H1 (cell line): Measurements from ENCODE around the gene NGEF. TPM values are rescaled to one million over a fixed set of nuclear protein-coding genes. Genes with fewer than 3 reads are reported as not detected.

ENCODE experiments used
- CTCF ChIA-PET: fragments of 300-600 bp; sonication (Branson Sonifier 250); formaldehyde crosslinking; loops from one replicate; lab custom pipeline; 2021; ENCODE audit not compliant: partially characterized antibody; lab: Charles Lee
- POLR2A ChIA-PET: fragments of 300-600 bp; sonication (Branson Sonifier 250); formaldehyde crosslinking; loops from one replicate; lab custom pipeline; 2021; ENCODE audit warnings: inconsistent platforms; ENCODE audit not compliant: partially characterized antibody; lab: Charles Lee
- DNase-seq, 2 experiments: peaks; one replicate each; pipeline versions ENCODE4 v3.0.0 to v3.0.0-alpha.2; 2010 to 2022; ENCODE audit warnings: low spot score in 2 of 2, low read depth in 1 of 2, mixed read lengths in 1 of 2
- FAIRE-seq: peaks from 2 replicates; lab custom pipeline; 2011; peaks lifted over from hg19 to GRCh38; lab: Jason Lieb, UNC
- H2AFZ ChIP-seq: 2 replicates; pipeline ENCODE4 v1.8.1; 2012; ENCODE audit warnings: low read length, inconsistent platforms
- H2AK5ac ChIP-seq: 2 replicates; pipeline ENCODE4 v1.6.1; 2013; ENCODE audit warnings: low read depth, low read length
- H2BK120ac ChIP-seq: replicated peaks from 2 replicates; pipeline ENCODE3; 2013; ENCODE audit warnings: low read depth, low read length, inconsistent platforms
- H2BK12ac ChIP-seq: 2 replicates; pipeline ENCODE4 v1.6.1; 2013; ENCODE audit warnings: low read depth, low read length
- H2BK15ac ChIP-seq: 2 replicates; pipeline ENCODE4 v1.6.1; 2013; ENCODE audit warnings: low read length
- H2BK20ac ChIP-seq: 2 replicates; pipeline ENCODE4 v1.6.1; 2013; ENCODE audit warnings: low read length
- H2BK5ac ChIP-seq: 2 replicates; pipeline ENCODE4 v1.6.1; 2013; ENCODE audit warnings: low read depth, low read length
- H3K14ac ChIP-seq: 2 replicates; pipeline ENCODE4 v1.6.1; 2013; ENCODE audit warnings: inconsistent platforms; ENCODE audit not compliant: insufficient read length
- H3K18ac ChIP-seq: 2 replicates; pipeline ENCODE4 v1.6.1; 2013; ENCODE audit warnings: low read length; ENCODE audit errors: extremely low read depth
- H3K23ac ChIP-seq: 2 replicates; pipeline ENCODE4 v1.6.1; 2013; ENCODE audit warnings: inconsistent platforms; ENCODE audit not compliant: insufficient read length
- H3K23me2 ChIP-seq: 2 replicates; pipeline ENCODE4 v1.6.1; 2013; ENCODE audit warnings: low read depth, low read length
- H3K27ac ChIP-seq: 2 replicates; pipeline ENCODE4 v1.6.1; 2011; ENCODE audit warnings: low read depth, low read length, inconsistent platforms
- H3K27me3 ChIP-seq, 4 experiments: replicated peaks in 1 of 4; 1 replicate in 1 of 4; 2 replicates in 3 of 4; pipeline versions ENCODE4 v1.6.1 to v1.8.1; 2011 to 2013; ENCODE audit warnings: low read length in 3 of 4, mild to moderate bottlenecking in 3 of 4, inconsistent platforms in 2 of 4, mixed read lengths in 2 of 4, moderate library complexity in 1 of 4; ENCODE audit not compliant: control insufficient read depth in 3 of 4, insufficient read depth in 3 of 4; ENCODE audit errors: extremely low read depth in 1 of 4
- H3K36me3 ChIP-seq, 4 experiments: 2 replicates each; pipeline versions ENCODE4 v1.6.1 to v1.8.1; 2011 to 2013; ENCODE audit warnings: mild to moderate bottlenecking in 4 of 4, low read length in 3 of 4, moderate library complexity in 2 of 4, control low read depth in 1 of 4, inconsistent platforms in 1 of 4; ENCODE audit not compliant: insufficient read depth in 4 of 4, control insufficient read depth in 2 of 4
- H3K4ac ChIP-seq: replicated peaks from 2 replicates; pipeline ENCODE3; 2013; ENCODE audit warnings: low read length, low read depth, mixed read lengths, inconsistent platforms; ENCODE audit not compliant: insufficient read length
- H3K4me1 ChIP-seq, 4 experiments: replicated peaks in 1 of 4; 1 replicate in 1 of 4; 2 replicates in 3 of 4; pipeline versions ENCODE4 v1.6.1 to v1.8.1; 2011 to 2013; ENCODE audit warnings: low read length in 3 of 4, inconsistent platforms in 2 of 4, mixed read lengths in 1 of 4; ENCODE audit not compliant: insufficient read depth in 4 of 4, control insufficient read depth in 3 of 4
- H3K4me2 ChIP-seq, 2 experiments: 2 replicates each; pipeline versions ENCODE4 v1.6.1 to v1.8.1; 2011 to 2013; ENCODE audit warnings: low read depth in 2 of 2, low read length in 2 of 2, control low read depth in 1 of 2, inconsistent platforms in 1 of 2, mild to moderate bottlenecking in 1 of 2; ENCODE audit not compliant: insufficient read depth in 1 of 2
- H3K4me3 ChIP-seq, 4 experiments: fragments of 200-600, 300-600 bp in 1 of 4; sonication (generic), shearing (Covaris generic), sonication (Bioruptor Twin) in 1 of 4; 2 replicates each; pipeline versions ENCODE4 v1.5.1 to v1.8.1; 2011 to 2016; ENCODE audit warnings: low read length in 4 of 4, low read depth in 3 of 4, control low read depth in 2 of 4, inconsistent platforms in 2 of 4, mild to moderate bottlenecking in 2 of 4, mixed read lengths in 1 of 4, moderate library complexity in 1 of 4; ENCODE audit not compliant: insufficient read depth in 2 of 4; ENCODE audit errors: extremely low read depth in 1 of 4
- H3K56ac ChIP-seq: replicated peaks from 2 replicates; pipeline ENCODE3; 2013; ENCODE audit warnings: low read depth, mild to moderate bottlenecking, mixed read lengths, low read length, inconsistent platforms; ENCODE audit not compliant: insufficient read length
- H3K79me1 ChIP-seq: 2 replicates; pipeline ENCODE4 v1.6.1; 2013; ENCODE audit warnings: low read depth, low read length, control low read depth
- H3K79me2 ChIP-seq, 2 experiments: 2 replicates each; pipeline versions ENCODE4 v1.6.1 to v1.8.1; 2012 to 2013; ENCODE audit warnings: low read length in 2 of 2, mild to moderate bottlenecking in 2 of 2, inconsistent platforms in 1 of 2; ENCODE audit not compliant: insufficient read depth in 2 of 2, control insufficient read depth in 1 of 2
- H3K9ac ChIP-seq, 4 experiments: replicated peaks in 1 of 4; 1 replicate in 1 of 4; 2 replicates in 3 of 4; pipeline versions ENCODE4 v1.6.1 to v1.8.1; 2011 to 2013; ENCODE audit warnings: low read depth in 3 of 4, low read length in 3 of 4, control low read depth in 2 of 4, mild to moderate bottlenecking in 2 of 4, moderate library complexity in 2 of 4, inconsistent platforms in 1 of 4; ENCODE audit errors: extremely low read depth in 1 of 4
- H3K9me3 ChIP-seq, 2 experiments: 2 replicates each; pipeline versions ENCODE4 v1.6.1 to v1.8.1; 2012 to 2013; ENCODE audit warnings: mild to moderate bottlenecking in 2 of 2, moderate library complexity in 2 of 2, control low read depth in 1 of 2, inconsistent platforms in 1 of 2, low read depth in 1 of 2, low read length in 1 of 2, mixed read lengths in 1 of 2; ENCODE audit not compliant: insufficient read depth in 2 of 2
- H4K20me1 ChIP-seq, 2 experiments: replicated peaks in 1 of 2; 2 replicates each; pipeline versions ENCODE3 to v1.8.1; 2011 to 2013; ENCODE audit warnings: inconsistent platforms in 2 of 2, low read length in 2 of 2, mild to moderate bottlenecking in 1 of 2; ENCODE audit not compliant: insufficient read depth in 2 of 2, control insufficient read depth in 1 of 2
- H4K5ac ChIP-seq: 2 replicates; pipeline ENCODE4 v1.6.1; 2013; ENCODE audit warnings: low read length, low read depth, mixed read lengths, inconsistent platforms; ENCODE audit not compliant: insufficient read length
- H4K8ac ChIP-seq: 2 replicates; pipeline ENCODE4 v1.8.0; 2013; ENCODE audit warnings: mild to moderate bottlenecking, moderate library complexity, low read length, inconsistent platforms; ENCODE audit not compliant: insufficient read depth; ENCODE audit errors: extremely low read depth
- H4K91ac ChIP-seq: replicated peaks from 2 replicates; pipeline ENCODE3; 2013; ENCODE audit warnings: low read length, mixed read lengths, inconsistent platforms; ENCODE audit not compliant: insufficient read length
- ASH2L ChIP-seq: fragments of 200-600, 300-600 bp; sonication (generic); IDR thresholded peaks from one replicate; pipeline ENCODE4 v1.7.1; 2017; ENCODE audit warnings: low read length
- BRCA1 ChIP-seq: IDR thresholded peaks from 2 replicates; pipeline ENCODE4 v1.6.1; 2012; ENCODE audit warnings: low read depth, low read length, improper control_type of control experiment
- CBX8 ChIP-seq: fragments of 300-800, 300-1000 bp; sonication (generic); IDR thresholded peaks from 2 replicates; pipeline ENCODE4 v1.7.1; 2016; ENCODE audit warnings: low read depth, low read length, borderline replicate concordance
- EGR1 ChIP-seq: IDR thresholded peaks from 2 replicates; pipeline ENCODE4 v1.6.1; 2011; ENCODE audit warnings: low read depth, low read length, borderline replicate concordance
- FOSL1 ChIP-seq: IDR thresholded peaks from 2 replicates; pipeline ENCODE4 v1.6.1; 2011; ENCODE audit warnings: mild to moderate bottlenecking, low read depth, low read length, moderate library complexity; ENCODE audit not compliant: insufficient read depth
- HDAC2 ChIP-seq, 2 experiments: fragments of 300-600 bp in 1 of 2; sonication (generic) in 1 of 2; IDR thresholded peaks; 2 replicates each; pipeline ENCODE4 v1.6.1; 2011 to 2012; ENCODE audit warnings: low read depth in 2 of 2, low read length in 2 of 2, mild to moderate bottlenecking in 2 of 2, moderate library complexity in 2 of 2, borderline replicate concordance in 1 of 2, inconsistent platforms in 1 of 2
- MAX ChIP-seq: IDR thresholded peaks from 2 replicates; pipeline ENCODE4 v1.6.1; 2012; ENCODE audit warnings: inconsistent platforms
- NRF1 ChIP-seq: IDR thresholded peaks from 2 replicates; pipeline ENCODE4 v1.6.1; 2011; ENCODE audit warnings: mild to moderate bottlenecking, low read depth, low read length, improper control_type of control experiment
- POLR2AphosphoS5 ChIP-seq: IDR thresholded peaks from 2 replicates; pipeline ENCODE4 v1.6.1; 2011; ENCODE audit warnings: low read depth, low read length
- POU5F1 ChIP-seq: IDR thresholded peaks from 2 replicates; pipeline ENCODE4 v1.6.1; 2011; ENCODE audit warnings: low read depth, mild to moderate bottlenecking, low read length, moderate library complexity
- SAP30 ChIP-seq: fragments of 300-600 bp; sonication (generic); IDR thresholded peaks from 2 replicates; pipeline ENCODE4 v1.7.1; 2012; ENCODE audit warnings: low read length, moderate library complexity, mild to moderate bottlenecking, inconsistent platforms; ENCODE audit not compliant: insufficient read depth, insufficient replicate concordance
- SIX5 ChIP-seq: IDR thresholded peaks from 2 replicates; pipeline ENCODE4 v1.6.1; 2011; ENCODE audit warnings: mild to moderate bottlenecking, low read depth, low read length
- YY1 ChIP-seq: IDR thresholded peaks from 2 replicates; pipeline ENCODE4 v1.6.1; 2011; ENCODE audit warnings: low read depth, mild to moderate bottlenecking, low read length
- WGBS, 2 experiments: shearing (Covaris generic) in 1 of 2; methylation state at CpG; one replicate each; pipeline versions ENCODE4 v1.1.6 to v1.1.7; 2013 to 2015; ENCODE audit warnings: low lambda C conversion rate in 2 of 2, mixed read lengths in 2 of 2, inconsistent platforms in 1 of 2, low coverage in 1 of 2, missing lambda C conversion rate in 1 of 2; ENCODE audit not compliant: insufficient replicate concordance in 2 of 2, insufficient coverage in 1 of 2, insufficient read length in 1 of 2; ENCODE audit errors: extremely low coverage in 1 of 2, missing lambda C conversion rate in 1 of 2; 5-methylcytosine and 5-hydroxymethylcytosine counted together
- polyA plus RNA-seq, 7 experiments: library from polyadenylated mRNA; depleted of rRNA in 3 of 7; stranded (reverse) in 5 of 7; unstranded in 2 of 7; fragments of >200 nt in 5 of 7; fragments of 200-250 nt in 2 of 7; gene quantifications; 1 replicate in 5 of 7; 2 replicates in 1 of 7; 4 replicates in 1 of 7; pipeline versions ENCODE4 v1.2.1 to v1.2.3, GENCODE V29; 2011 to 2013; ENCODE audit warnings: missing spikeins in 2 of 7, mixed read lengths in 2 of 7
- total RNA-seq: library from RNA; stranded (reverse); fragmentation: NEBNext Ultra II Directional; extraction: Animal tissue kit (Norgen Biotek cat#: 25700); gene quantifications from 2 replicates; pipeline ENCODE4 v1.2.1, GENCODE V29; 2021

NGEF gene
- total and polyA plus RNA-seq, 2 of the 8 experiments (the other 6 are each of a cell fraction or from before 2014, with no cell fraction given): 2.7 to 3.2 TPM

GRCh38 chr2:233022561-233022960 is 9.5 kb upstream of the NGEF start:
- DNase-seq (no peak), FAIRE-seq (no peak)
- no peak overlapping the region for H3K4me3 ChIP-seq
- H3K9me3 ChIP-seq: no peaks in the 10 kb centered on the region
- no peak overlapping the region for H3K56ac ChIP-seq
- no peaks in the 10 kb centered on the region for H3K79me1 ChIP-seq
- no peak overlapping the region for H3K18ac ChIP-seq
- H4K5ac ChIP-seq: no peak overlapping the region
- H2BK120ac ChIP-seq: no peak overlapping the region
- WGBS, 2 experiments: 94% methylated on average over 8 of the region's 8 CpGs; no CpG with 5 or more reads in 1 of the 2 experiments
- CTCF ChIA-PET: interaction anchor here (0.7 to 1.5 kb wide), 5 partner anchors 13 to 147 kb away, joined by 3 read pairs; no protein-coding TSS in a partner anchor
- H4K8ac ChIP-seq: peak overlapping the region; percentile 64; the same call in 1 of the 2 replicates
- H3K79me2 ChIP-seq: no peaks in the 10 kb centered on the region
- no peak overlapping the region for H2BK15ac ChIP-seq
- H2BK12ac ChIP-seq: no peak overlapping the region
- no peak overlapping the region for H3K9ac ChIP-seq
- H3K4me1 ChIP-seq: no peaks in the 10 kb centered on the region
- H2AFZ ChIP-seq: no peak overlapping the region
- H2BK20ac ChIP-seq: no peak overlapping the region
- no peak overlapping the region for H2BK5ac ChIP-seq
- no peaks in the 10 kb centered on the region for H3K23me2 ChIP-seq
- POLR2A ChIA-PET: interaction anchor here (0.7 kb wide), 1 partner anchor 104 kb away, joined by 3 read pairs; no protein-coding TSS in a partner anchor
- no peak overlapping the region for H3K27ac ChIP-seq
- no peak overlapping the region for H3K23ac ChIP-seq
- no peak overlapping the region for H2AK5ac ChIP-seq
- H3K4me2 ChIP-seq: no peak overlapping the region
- H3K27me3 ChIP-seq: no peaks in the 10 kb centered on the region
- H3K14ac ChIP-seq: no peak overlapping the region
- H4K91ac ChIP-seq: no peak overlapping the region
- no peak overlapping the region for H3K4ac ChIP-seq
- H4K20me1 ChIP-seq: no peaks in the 10 kb centered on the region
- no peaks in the 10 kb centered on the region for H3K36me3 ChIP-seq
- TF ChIP-seq HDAC2 (IDR thresholded peaks at IDR 0.05; ENCODE audit: borderline replicate concordance in 1 of 2, low read depth in 2 of 2, low read length in 2 of 2): no peak
- no peak for TF ChIP-seq MAX
- TF ChIP-seq POU5F1: no peak
- no peak for TF ChIP-seq NRF1
- no peak for TF ChIP-seq ASH2L
- no peak for TF ChIP-seq SAP30
- no peak for TF ChIP-seq FOSL1
- no peak for TF ChIP-seq POLR2AphosphoS5
- no peak for TF ChIP-seq BRCA1
- TF ChIP-seq YY1: no peak
- no peak for TF ChIP-seq SIX5
- TF ChIP-seq CBX8: no peak
- TF ChIP-seq EGR1: no peak
